Measurements from ENCODE around the gene DNAJB6.

The DNAJB6 gene

DNA sequence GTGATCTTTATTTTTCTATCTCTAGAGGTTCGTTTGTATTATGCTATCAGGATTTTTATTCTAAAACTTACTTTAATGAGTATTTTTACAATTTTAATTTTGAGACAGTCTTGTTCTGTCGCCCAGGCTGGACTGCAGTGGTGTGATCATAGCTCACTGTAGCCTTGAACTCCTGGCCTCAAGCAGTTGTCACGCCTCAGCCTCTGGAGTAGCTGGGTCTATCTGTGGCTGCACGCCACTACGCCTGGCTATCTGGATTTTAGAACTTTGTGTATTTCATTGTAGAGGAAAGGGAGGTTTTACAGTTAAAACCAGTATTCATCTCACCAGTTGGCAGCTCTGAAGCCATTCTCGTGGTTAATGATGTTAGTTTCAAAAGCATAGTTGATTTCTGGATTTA lies 25.9 kb downstream of the DNAJB6 start:
- no peak for DNase-seq

GRCh38 chr7:157366722-157367121 lies 29.9 kb downstream of the DNAJB6 start:
- DNase-seq, result no peak

- no peak for DNase-seq
Observed at GRCh38 chr7:157368955-157369354, 32.2 kb downstream of the DNAJB6 start.

DNA sequence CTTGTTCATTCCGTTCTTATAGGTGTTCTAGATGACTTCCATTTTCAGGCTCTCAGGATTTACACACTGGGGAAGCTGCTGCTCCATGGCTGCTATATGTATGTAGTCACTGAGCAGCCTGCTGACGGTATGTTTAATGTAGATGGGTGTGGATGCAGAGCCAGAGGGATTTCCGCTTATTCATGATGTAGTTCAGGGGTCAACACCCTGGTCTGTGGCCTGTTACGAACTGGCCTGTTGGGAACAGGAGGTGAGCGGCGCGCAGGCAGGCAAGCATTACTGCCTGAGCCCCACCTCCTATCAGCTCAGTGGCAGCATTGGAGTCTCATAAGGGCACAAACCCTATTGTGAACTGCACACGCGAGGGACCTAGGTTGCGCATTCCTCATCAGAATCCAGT lies 33.9 kb downstream of the DNAJB6 start:
- DNase-seq, result no peak

DNA sequence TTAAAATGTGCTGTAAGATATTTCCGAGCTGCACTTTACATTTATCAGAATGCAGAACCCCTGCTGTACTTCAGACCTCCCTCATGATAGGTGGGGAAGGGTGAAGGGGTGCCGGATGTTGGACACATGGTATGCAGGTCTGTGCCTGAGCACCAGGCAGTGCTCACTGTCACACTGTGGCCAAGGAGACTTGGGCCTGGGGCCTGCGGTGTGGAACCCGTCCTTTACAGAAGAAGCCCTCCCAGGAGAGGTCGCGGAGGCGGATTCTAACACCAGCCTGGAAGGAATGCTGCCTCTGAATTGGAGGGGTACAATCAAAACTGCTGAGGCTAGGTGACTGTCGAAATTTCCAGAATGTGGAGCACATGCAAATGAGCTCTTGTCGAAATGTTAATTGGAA lies 34.5 kb downstream of the DNAJB6 start:
- DNase-seq, result no peak

DNA sequence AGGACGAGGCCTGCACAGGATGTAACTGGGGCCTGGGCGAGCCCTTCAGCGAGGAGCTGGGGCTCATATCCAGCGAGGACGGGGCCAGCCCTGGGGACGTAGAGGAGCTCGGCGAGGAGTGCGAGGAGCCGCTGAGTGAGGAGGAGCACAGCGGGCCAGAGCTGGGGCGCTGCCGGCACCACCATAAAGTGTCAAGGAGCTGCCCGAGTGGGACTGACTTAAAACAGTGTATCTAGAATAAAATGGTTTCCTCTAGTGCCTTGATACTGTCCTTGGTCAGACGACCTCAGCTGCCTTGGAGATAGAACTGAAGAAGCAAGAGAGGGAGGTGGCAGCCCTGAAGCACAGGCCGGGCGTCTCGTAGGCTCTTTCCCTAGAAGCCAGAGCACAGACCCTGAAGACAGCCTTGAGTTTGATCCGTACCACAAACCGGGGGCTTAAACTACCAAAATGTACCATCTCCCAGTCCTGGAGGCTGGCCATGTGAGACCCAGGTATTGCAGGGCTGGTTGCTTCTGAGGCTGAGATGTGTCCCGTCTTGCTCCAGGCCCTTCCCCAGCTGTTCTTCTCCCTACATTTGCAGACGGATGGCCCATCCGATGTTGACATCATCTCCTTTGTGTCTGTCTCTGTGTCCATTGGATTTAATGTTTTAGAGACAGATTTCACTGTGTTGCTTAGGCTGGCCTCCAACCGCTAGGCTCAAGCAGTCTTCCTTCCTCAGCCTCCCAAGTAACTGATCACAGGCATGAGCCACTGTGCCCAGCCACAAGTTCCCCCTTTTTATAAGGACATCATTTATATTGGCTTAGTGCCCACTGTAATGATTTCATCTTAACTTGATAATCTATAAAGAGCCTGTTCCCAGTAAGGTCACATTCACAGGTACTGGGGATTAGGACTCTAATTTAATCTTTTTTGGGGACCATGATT lies 35.8 kb downstream of the DNAJB6 start:
- no peak for DNase-seq

GRCh38 chr7:157373493-157373892 lies 36.7 kb downstream of the DNAJB6 start:
- no peak for DNase-seq

GRCh38 chr7:157375410-157375809 lies 38.6 kb downstream of the DNAJB6 start:
- no peak for DNase-seq

- DNase-seq, result no peak
Observed at GRCh38 chr7:157377436-157378124, 40.8 kb downstream of the DNAJB6 start.

DNA sequence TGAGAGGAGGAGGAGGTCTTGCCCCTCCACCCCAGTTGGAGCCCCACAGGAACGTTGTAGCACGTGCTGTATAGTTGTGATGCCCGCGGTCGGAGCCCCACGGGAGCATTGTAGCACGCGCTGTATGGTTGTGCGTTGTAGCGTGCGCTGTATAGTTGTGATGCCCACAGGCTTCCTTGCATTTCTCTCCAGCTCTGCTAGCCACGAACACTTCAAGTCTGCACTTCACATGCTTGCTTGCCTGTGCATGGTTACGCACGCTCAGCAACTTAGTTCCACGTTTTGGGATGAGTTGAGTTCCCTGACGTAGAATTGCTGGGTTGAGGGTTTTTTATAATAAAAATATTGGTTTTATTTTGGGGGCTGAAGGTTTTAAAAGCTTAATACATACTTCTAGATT lies 41.6 kb downstream of the DNAJB6 start:
- no peak for DNase-seq

GRCh38 chr7:157379493-157379892 lies 42.7 kb downstream of the DNAJB6 start:
- DNase-seq, result no peak

DNA sequence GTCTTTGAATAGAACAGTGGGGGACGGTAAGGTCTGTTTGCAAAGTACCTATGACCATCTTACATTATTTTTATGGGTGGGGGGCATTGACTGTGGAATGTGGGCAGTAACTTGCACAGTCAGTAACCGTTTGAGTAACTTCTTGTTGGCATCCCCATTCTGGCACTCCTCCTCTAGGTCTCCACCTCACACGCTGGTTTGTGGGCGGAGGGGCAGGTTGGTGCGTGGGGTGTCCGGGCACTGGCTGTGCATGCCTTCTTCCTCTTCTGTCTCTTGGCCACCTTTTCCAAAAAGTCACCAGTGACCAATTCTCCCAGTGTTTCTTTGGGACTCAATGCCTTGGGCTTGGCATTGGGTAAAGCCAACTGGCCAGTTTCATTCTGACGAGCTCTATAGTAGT lies 43.6 kb downstream of the DNAJB6 start:
- no peak for DNase-seq

DNA sequence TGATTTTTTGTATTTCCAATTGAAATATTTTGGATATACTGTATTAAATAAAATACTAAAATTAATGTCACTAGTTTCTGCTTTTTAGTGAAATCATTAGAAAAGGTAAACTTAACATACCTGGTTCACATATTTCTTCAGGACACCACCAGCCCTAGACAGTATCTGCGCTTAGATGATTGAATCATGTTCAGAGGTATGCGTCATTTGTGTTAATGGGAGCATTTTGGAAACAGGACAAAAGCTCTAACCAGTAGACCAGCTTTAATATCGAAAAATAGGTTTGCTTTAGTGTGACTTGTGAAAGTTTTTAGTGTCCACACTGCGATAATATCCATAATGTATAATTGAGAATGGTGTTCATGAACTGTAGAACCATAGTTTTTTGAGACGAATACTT lies 47.1 kb downstream of the DNAJB6 start:
- DNase-seq, result no peak

DNA sequence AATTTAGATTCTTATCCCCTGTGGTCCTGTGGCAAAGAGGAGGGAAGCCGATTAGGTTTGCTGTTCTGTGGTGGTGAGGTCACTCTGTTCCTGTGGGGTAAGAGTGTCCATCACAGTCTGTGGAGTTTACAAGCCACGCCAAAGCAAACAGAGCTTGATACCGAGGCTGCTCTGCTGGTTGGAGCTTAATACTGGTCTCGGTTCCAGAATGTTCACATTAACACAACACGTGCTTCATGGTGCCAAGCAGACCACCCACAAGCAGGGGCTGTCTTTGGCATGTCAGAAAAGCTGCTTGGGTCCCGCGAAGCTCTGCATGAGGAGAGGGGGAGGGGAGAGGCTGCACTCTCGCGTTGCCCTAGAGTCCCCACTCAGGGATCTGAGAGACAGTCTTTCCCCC lies 47.5 kb downstream of the DNAJB6 start:
- DNase-seq, result no peak

GRCh38 chr7:157386979-157387800 lies 50.4 kb downstream of the DNAJB6 start:
- peak in 44 of 56 donors; percentile 7 to 80 (median 50) for DNase-seq

DNA sequence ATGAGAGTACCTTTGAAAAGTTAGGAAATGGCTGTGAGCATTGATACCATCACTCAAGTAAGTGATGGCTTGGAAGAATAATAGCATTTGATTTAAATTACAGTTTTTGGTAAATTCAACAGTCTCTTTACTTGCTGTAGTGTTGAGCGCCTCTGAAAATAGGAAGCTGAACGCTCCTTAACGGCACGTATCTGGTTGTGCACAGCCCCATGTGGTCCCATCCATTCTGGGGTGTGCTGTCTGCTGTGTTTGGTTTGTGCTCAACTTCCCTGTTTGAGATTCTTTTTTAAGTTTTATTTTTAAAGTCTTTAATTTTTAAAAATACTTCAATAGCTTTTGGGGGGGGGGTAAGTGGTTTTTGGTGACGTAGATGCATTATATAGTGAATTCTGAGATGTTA lies 51.5 kb downstream of the DNAJB6 start:
- no peak for DNase-seq

GRCh38 chr7:157389951-157390730 lies 53.3 kb downstream of the DNAJB6 start:
- DNase-seq, result no peak

GRCh38 chr7:157391036-157391710 lies 54.4 kb downstream of the DNAJB6 start:
- no peak for DNase-seq

GRCh38 chr7:157392256-157393037 lies 55.6 kb downstream of the DNAJB6 start:
- DNase-seq, result no peak
